Measurements from ENCODE around the gene ZNF462.

ZNF462 gene

GRCh38 chr9:107059220-107059619 is 196.3 kb downstream of the ZNF462 start:
- DNase-seq (ENCODE audit: low read depth in 1 of 2, low spot score in 1 of 2) = no peak

- no peak for DNase-seq (ENCODE audit: low read depth in 1 of 2, low spot score in 1 of 2)
Observed at GRCh38 chr9:107060062-107060461, 197.1 kb downstream of the ZNF462 start.
